ENCODE data around the gene DNAJC1. TPM values are rescaled to one million over a fixed set of nuclear protein-coding genes. Genes with fewer than 3 reads are reported as not detected.

The DNAJC1 gene
- polyA plus RNA-seq, 1 donor from 2014 or later = 15.9 TPM

DNA sequence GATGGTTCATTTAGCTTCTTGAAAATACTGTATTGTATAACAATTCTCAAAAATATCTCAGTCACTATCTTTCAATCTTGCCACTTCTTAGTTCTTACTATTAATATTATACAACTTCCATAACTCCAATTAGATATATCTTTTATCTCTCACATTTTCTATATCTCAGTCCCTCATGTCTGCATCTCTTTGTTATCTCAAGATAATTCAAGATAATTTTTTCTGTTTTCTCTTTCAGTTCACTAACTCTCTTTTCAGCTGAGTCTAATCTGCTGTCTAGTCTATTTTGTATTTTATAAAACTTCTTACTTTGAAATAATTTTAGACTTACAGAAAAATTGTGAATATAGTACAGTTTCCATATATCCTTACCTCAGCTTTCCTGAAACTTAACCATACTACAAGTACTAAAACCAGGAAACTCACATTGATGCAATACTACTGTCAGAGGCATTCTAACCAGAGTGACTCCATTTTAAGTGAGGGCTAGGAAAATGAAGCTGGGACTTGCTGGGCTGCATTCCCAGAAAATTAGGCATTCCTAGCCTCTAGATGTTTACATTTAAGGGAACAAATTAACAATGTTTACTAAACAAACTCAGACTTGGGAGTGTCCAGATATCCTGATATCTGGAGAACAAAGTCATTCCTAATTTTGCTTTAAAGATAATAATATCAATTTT is 38.4 kb downstream of the DNAJC1 start:
- no peaks in the 10 kb centered on the region for H3K9me3 ChIP-seq (ENCODE audit: low read length)
- no peak overlapping the region for H3K4me3 ChIP-seq (ENCODE audit: low read length)
- H3K36me3 ChIP-seq (ENCODE audit: insufficient read depth, low read length) = no peaks in the 10 kb centered on the region
- H3F3A ChIP-seq (ENCODE audit: insufficient read depth, low read length, poor library complexity, severe bottlenecking) = no peaks in the 10 kb centered on the region
- no peaks in the 10 kb centered on the region for H3K9me2 ChIP-seq (ENCODE audit: insufficient read depth, low read length)
- H3K27me3 ChIP-seq (ENCODE audit: insufficient read depth, low read depth, low read length) = no peaks in the 10 kb centered on the region
- no peak overlapping the region for H3K9ac ChIP-seq (ENCODE audit: low read length)
- no peak overlapping the region for H3K27ac ChIP-seq (ENCODE audit: low read length)
- no peak overlapping the region for H2AFZ ChIP-seq (ENCODE audit: low read depth, low read length)
- no peaks in the 10 kb centered on the region for H3K79me2 ChIP-seq (replicated peaks; ENCODE audit: insufficient read depth, low read length)
- H3K4me2 ChIP-seq (ENCODE audit: low read length) = no peak overlapping the region
- TF ChIP-seq, protein P1, sequence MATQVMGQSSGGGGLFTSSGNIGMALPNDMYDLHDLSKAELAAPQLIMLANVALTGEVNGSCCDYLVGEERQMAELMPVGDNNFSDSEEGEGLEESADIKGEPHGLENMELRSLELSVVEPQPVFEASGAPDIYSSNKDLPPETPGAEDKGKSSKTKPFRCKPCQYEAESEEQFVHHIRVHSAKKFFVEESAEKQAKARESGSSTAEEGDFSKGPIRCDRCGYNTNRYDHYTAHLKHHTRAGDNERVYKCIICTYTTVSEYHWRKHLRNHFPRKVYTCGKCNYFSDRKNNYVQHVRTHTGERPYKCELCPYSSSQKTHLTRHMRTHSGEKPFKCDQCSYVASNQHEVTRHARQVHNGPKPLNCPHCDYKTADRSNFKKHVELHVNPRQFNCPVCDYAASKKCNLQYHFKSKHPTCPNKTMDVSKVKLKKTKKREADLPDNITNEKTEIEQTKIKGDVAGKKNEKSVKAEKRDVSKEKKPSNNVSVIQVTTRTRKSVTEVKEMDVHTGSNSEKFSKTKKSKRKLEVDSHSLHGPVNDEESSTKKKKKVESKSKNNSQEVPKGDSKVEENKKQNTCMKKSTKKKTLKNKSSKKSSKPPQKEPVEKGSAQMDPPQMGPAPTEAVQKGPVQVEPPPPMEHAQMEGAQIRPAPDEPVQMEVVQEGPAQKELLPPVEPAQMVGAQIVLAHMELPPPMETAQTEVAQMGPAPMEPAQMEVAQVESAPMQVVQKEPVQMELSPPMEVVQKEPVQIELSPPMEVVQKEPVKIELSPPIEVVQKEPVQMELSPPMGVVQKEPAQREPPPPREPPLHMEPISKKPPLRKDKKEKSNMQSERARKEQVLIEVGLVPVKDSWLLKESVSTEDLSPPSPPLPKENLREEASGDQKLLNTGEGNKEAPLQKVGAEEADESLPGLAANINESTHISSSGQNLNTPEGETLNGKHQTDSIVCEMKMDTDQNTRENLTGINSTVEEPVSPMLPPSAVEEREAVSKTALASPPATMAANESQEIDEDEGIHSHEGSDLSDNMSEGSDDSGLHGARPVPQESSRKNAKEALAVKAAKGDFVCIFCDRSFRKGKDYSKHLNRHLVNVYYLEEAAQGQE (IDR thresholded peaks at IDR 0.05; ENCODE audit: borderline replicate concordance) = no peak
- TF ChIP-seq POLR2AphosphoS5 (IDR thresholded peaks at IDR 0.05) = no peak
- no peak for TF ChIP-seq RAD21 (conservative IDR thresholded peaks at IDR 0.05)
- TF ChIP-seq MXI1 (conservative IDR thresholded peaks at IDR 0.05; ENCODE audit: poor library complexity, severe bottlenecking) = no peak
- no peak for TF ChIP-seq EP300 (conservative IDR thresholded peaks at IDR 0.05; ENCODE audit: poor library complexity, severe bottlenecking)
- TF ChIP-seq, protein P2, sequence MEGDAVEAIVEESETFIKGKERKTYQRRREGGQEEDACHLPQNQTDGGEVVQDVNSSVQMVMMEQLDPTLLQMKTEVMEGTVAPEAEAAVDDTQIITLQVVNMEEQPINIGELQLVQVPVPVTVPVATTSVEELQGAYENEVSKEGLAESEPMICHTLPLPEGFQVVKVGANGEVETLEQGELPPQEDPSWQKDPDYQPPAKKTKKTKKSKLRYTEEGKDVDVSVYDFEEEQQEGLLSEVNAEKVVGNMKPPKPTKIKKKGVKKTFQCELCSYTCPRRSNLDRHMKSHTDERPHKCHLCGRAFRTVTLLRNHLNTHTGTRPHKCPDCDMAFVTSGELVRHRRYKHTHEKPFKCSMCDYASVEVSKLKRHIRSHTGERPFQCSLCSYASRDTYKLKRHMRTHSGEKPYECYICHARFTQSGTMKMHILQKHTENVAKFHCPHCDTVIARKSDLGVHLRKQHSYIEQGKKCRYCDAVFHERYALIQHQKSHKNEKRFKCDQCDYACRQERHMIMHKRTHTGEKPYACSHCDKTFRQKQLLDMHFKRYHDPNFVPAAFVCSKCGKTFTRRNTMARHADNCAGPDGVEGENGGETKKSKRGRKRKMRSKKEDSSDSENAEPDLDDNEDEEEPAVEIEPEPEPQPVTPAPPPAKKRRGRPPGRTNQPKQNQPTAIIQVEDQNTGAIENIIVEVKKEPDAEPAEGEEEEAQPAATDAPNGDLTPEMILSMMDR (IDR thresholded peaks at IDR 0.05; ENCODE audit: poor library complexity, severe bottlenecking) = no peak
- TF ChIP-seq SMC3 (conservative IDR thresholded peaks at IDR 0.05; ENCODE audit: poor library complexity) = no peak
- TF ChIP-seq TAF1 (IDR thresholded peaks at IDR 0.05; ENCODE audit: low read depth) = no peak
- TF ChIP-seq EZH2 (IDR thresholded peaks at IDR 0.05; ENCODE audit: borderline replicate concordance, insufficient read depth, low read length, poor library complexity, severe bottlenecking) = no peak
- H4K20me1 ChIP-seq (ENCODE audit: insufficient read depth) = no peaks in the 10 kb centered on the region

DNA sequence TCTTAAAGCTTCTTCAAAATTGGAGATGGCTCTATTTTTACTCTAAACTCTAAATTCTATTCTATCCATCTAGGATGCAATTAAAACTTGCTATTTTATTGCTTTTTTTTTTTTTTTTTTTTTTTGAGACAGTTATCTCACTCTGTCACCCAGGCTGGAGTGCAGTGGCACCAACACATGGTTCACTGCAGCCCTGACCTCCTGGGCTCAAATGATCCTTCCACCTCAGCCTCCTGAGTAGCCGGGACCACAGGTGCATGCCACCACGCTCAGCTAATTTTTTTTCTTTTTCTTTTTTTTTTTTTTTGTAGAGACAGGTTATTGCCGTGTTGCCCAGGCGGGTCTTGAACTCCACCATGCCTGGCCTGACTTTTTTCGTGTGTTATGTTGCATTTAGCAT is 41.2 kb downstream of the DNAJC1 start:
- Histone ChIP-seq H3K9me2 (ENCODE audit: insufficient read depth, low read length) (no peaks in the 10 kb centered on the region), H3F3A (ENCODE audit: insufficient read depth, low read length, poor library complexity, severe bottlenecking) (no peaks in the 10 kb centered on the region), H3K4me2 (ENCODE audit: low read length) (no peak overlapping the region), H2AFZ (ENCODE audit: low read depth, low read length) (no peak overlapping the region), H3K27me3 (ENCODE audit: insufficient read depth, low read depth, low read length) (no peaks in the 10 kb centered on the region), H3K79me2 (replicated peaks; ENCODE audit: insufficient read depth, low read length) (no peaks in the 10 kb centered on the region), H4K20me1 (ENCODE audit: insufficient read depth) (no peaks in the 10 kb centered on the region), H3K4me3 (ENCODE audit: low read length) (no peak overlapping the region), H3K9me3 (ENCODE audit: low read length) (no peaks in the 10 kb centered on the region), H3K27ac (ENCODE audit: low read length) (no peak overlapping the region), H3K36me3 (ENCODE audit: insufficient read depth, low read length) (no peaks in the 10 kb centered on the region), H3K9ac (ENCODE audit: low read length) (no peak overlapping the region)
- no peak for TF ChIP-seq RAD21 (conservative IDR thresholded peaks at IDR 0.05)
- TF ChIP-seq TAF1 (IDR thresholded peaks at IDR 0.05; ENCODE audit: low read depth) = no peak
- no peak for TF ChIP-seq POLR2AphosphoS5 (IDR thresholded peaks at IDR 0.05)
- TF ChIP-seq SMC3 (conservative IDR thresholded peaks at IDR 0.05; ENCODE audit: poor library complexity) = no peak
- no peak for TF ChIP-seq EZH2 (IDR thresholded peaks at IDR 0.05; ENCODE audit: borderline replicate concordance, insufficient read depth, low read length, poor library complexity, severe bottlenecking)
- no peak for TF ChIP-seq MXI1 (conservative IDR thresholded peaks at IDR 0.05; ENCODE audit: poor library complexity, severe bottlenecking)
- TF ChIP-seq, protein P1 (IDR thresholded peaks at IDR 0.05; ENCODE audit: borderline replicate concordance) = no peak
- TF ChIP-seq, protein P2 (IDR thresholded peaks at IDR 0.05; ENCODE audit: poor library complexity, severe bottlenecking) = no peak
- TF ChIP-seq EP300 (conservative IDR thresholded peaks at IDR 0.05; ENCODE audit: poor library complexity, severe bottlenecking) = no peak

Measured in neural cell (in vitro differentiated cells).